ENCODE measurements around the gene ACTRT2. TPM values are rescaled to one million over a fixed set of nuclear protein-coding genes. Genes with fewer than 3 reads are reported as not detected.

ACTRT2 gene
- total and polyA plus RNA-seq, 10 of the 15 experiments (the other 5 are each of a cell fraction or from before 2014, with no cell fraction given): not detected

GRCh38 chr1:3053986-3054385 lies 32.7 kb downstream of the ACTRT2 start:
- Histone ChIP-seq H3K79me2 (ENCODE audit: control insufficient read depth, insufficient read depth, low read length) (no peaks in the 10 kb centered on the region), H3K36me3 (ENCODE audit: control insufficient read depth in 2 of 2, insufficient read depth in 2 of 2, low read length in 1 of 2) (no peaks in the 10 kb centered on the region), H3K4me1 (ENCODE audit: control insufficient read depth, insufficient read depth, low read length) (no peaks in the 10 kb centered on the region), H3K9me3 (replicated peaks; ENCODE audit: control insufficient read depth, insufficient read depth, low read length) (no peaks in the 10 kb centered on the region), H3K9ac (ENCODE audit: control insufficient read depth, insufficient read depth, low read length) (no peak overlapping the region), H3K4me2 (ENCODE audit: control insufficient read depth, insufficient read depth) (no peak overlapping the region), H2AFZ (ENCODE audit: control insufficient read depth, low read depth, low read length) (no peak overlapping the region), H3K27ac (ENCODE audit: control insufficient read depth, insufficient read depth) (no peak overlapping the region), H3K27me3 (replicated peaks in 1 of 2; ENCODE audit: control insufficient read depth in 2 of 2, insufficient read depth in 2 of 2, low read length in 1 of 2) (no peaks in the 10 kb centered on the region), H4K20me1 (ENCODE audit: control insufficient read depth, insufficient read depth) (no peaks in the 10 kb centered on the region), H3K4me3 (no peak overlapping the region)
- 11% methylated on average over 6 of the region's 6 CpGs for whole genome bisulfite sequencing (ENCODE audit: insufficient coverage, insufficient replicate concordance, low lambda C conversion rate, missing lambda C conversion rate)
- no TSS peak for BruUV-seq (replicated peaks)
- no peak for FAIRE-seq
- no peak for TF ChIP-seq SIX5 (IDR thresholded peaks at IDR 0.05; ENCODE audit: low read depth, low read length, severe bottlenecking)
- TF ChIP-seq MYC (IDR thresholded peaks at IDR 0.05; ENCODE audit: insufficient read depth, insufficient read length, insufficient replicate concordance, low read length, severe bottlenecking): no peak
- TF ChIP-seq POU2F2 (IDR thresholded peaks at IDR 0.05; ENCODE audit: borderline replicate concordance, low read depth, low read length): no peak
- no peak for TF ChIP-seq CHD4 (IDR thresholded peaks at IDR 0.05)
- TF ChIP-seq EED (IDR thresholded peaks at IDR 0.05; ENCODE audit: low read depth): no peak
- TF ChIP-seq BACH1 (IDR thresholded peaks at IDR 0.05; ENCODE audit: borderline replicate concordance): no peak
- SMC1A ChIA-PET (ENCODE audit: uncharacterized antibody, unreplicated experiment): no interaction called here
- RAD21 ChIA-PET (ENCODE audit: unreplicated experiment): no interaction called here
- in situ Hi-C loops (cut with MboI): no loop called here
- DNase-seq (ENCODE audit: low read depth, low spot score): no peak
- CTCF ChIA-PET: no interaction called here
- intact Hi-C loops (cut with micrococcal nuclease; ENCODE audit: unreplicated experiment): no loop called here
- POLR2A ChIA-PET: no interaction called here
- ATAC-seq: no peak

GRCh38 chr1:3054474-3054873 lies 33.2 kb downstream of the ACTRT2 start:
- BruUV-seq (replicated peaks): no TSS peak
- ATAC-seq (no peak), DNase-seq (ENCODE audit: low read depth, low spot score) (no peak), FAIRE-seq (no peak)
- Histone ChIP-seq H2AFZ (ENCODE audit: control insufficient read depth, low read depth, low read length) (no peak overlapping the region), H3K9ac (ENCODE audit: control insufficient read depth, insufficient read depth, low read length) (no peak overlapping the region), H3K4me2 (ENCODE audit: control insufficient read depth, insufficient read depth) (no peak overlapping the region), H3K27ac (ENCODE audit: control insufficient read depth, insufficient read depth) (no peak overlapping the region), H3K36me3 (ENCODE audit: control insufficient read depth in 2 of 2, insufficient read depth in 2 of 2, low read length in 1 of 2) (no peaks in the 10 kb centered on the region), H4K20me1 (ENCODE audit: control insufficient read depth, insufficient read depth) (no peaks in the 10 kb centered on the region), H3K79me2 (ENCODE audit: control insufficient read depth, insufficient read depth, low read length) (no peaks in the 10 kb centered on the region), H3K4me1 (ENCODE audit: control insufficient read depth, insufficient read depth, low read length) (no peaks in the 10 kb centered on the region), H3K9me3 (replicated peaks; ENCODE audit: control insufficient read depth, insufficient read depth, low read length) (no peaks in the 10 kb centered on the region), H3K4me3 (no peak overlapping the region), H3K27me3 (replicated peaks in 1 of 2; ENCODE audit: control insufficient read depth in 2 of 2, insufficient read depth in 2 of 2, low read length in 1 of 2) (no peaks in the 10 kb centered on the region)
- ChIA-PET SMC1A (ENCODE audit: uncharacterized antibody, unreplicated experiment) (no interaction called here), POLR2A (no interaction called here), RAD21 (ENCODE audit: unreplicated experiment) (no interaction called here), CTCF (no interaction called here)
- in situ Hi-C loops (cut with MboI) (no loop called here), intact Hi-C loops (cut with micrococcal nuclease; ENCODE audit: unreplicated experiment) (no loop called here)
- WGBS (ENCODE audit: insufficient coverage, insufficient replicate concordance, low lambda C conversion rate, missing lambda C conversion rate): 58% methylated on average over 11 of the region's 12 CpGs
- TF ChIP-seq ZBTB11 (CRISPR knock-in tag; IDR thresholded peaks at IDR 0.05) (no peak), BRCA1 (IDR thresholded peaks at IDR 0.05; ENCODE audit: low read depth, low read length) (no peak), RFX5 (IDR thresholded peaks at IDR 0.05; ENCODE audit: low read depth, low read length) (no peak), HCFC1 (IDR thresholded peaks at IDR 0.05; ENCODE audit: low read length) (no peak), TAF1 (IDR thresholded peaks at IDR 0.05; ENCODE audit: borderline replicate concordance, low read depth, low read length) (no peak), SPI1 (IDR thresholded peaks at IDR 0.05; ENCODE audit: borderline replicate concordance, insufficient read depth, low read depth, low read length) (no peak), ZBTB4 (CRISPR knock-in tag; IDR thresholded peaks at IDR 0.05) (no peak)

Measured in GM12878 (cell line).